Activated T-helper 1 cell treated with anti-CD3 and anti-CD28 coated beads, Interleukin-12 subunit alpha, Interleukin-12 subunit beta, Interleukin-2, Interleukin-4 antibody, amounts not matched to agents 30 ng/mL and 10 ng/mL and 1 ng/mL, durations not matched to agents 14 hours and 24 hours and 36 hours (primary cell): ENCODE results near the gene FOXL2NB. TPM values are rescaled to one million over a fixed set of nuclear protein-coding genes. Genes with fewer than 3 reads are reported as not detected.

Experiments used
- DNase-seq: peaks from one replicate; pipeline ENCODE4 v3.0.0; 2021; ENCODE audit warnings: low spot score
- H3K27ac Mint-ChIP-seq: one replicate; pipeline ENCODE4 v1.8.0; 2021; ENCODE audit warnings: mild to moderate bottlenecking, mixed read lengths
- H3K27me3 Mint-ChIP-seq: one replicate; pipeline ENCODE4 v1.8.0; 2022; ENCODE audit warnings: mild to moderate bottlenecking, moderate library complexity, mixed read lengths; ENCODE audit not compliant: insufficient read depth
- H3K36me3 Mint-ChIP-seq: one replicate; pipeline ENCODE4 v1.8.0; 2021; ENCODE audit warnings: low read depth, mixed read lengths
- H3K4me1 Mint-ChIP-seq: one replicate; pipeline ENCODE4 v1.8.0; 2021; ENCODE audit warnings: low read depth, mixed read lengths
- H3K4me3 Mint-ChIP-seq: one replicate; pipeline ENCODE4 v1.8.0; 2021; ENCODE audit warnings: mild to moderate bottlenecking, moderate library complexity, mixed read lengths
- H3K9me3 Mint-ChIP-seq: one replicate; pipeline ENCODE4 v1.8.0; 2021; ENCODE audit warnings: mixed read lengths
- intact Hi-C: fragments of 100-400 bp; cut with micrococcal nuclease; formaldehyde crosslinking; loops from one replicate; pipeline ENCODE4 v1.15.1; 2024
- total RNA-seq: library from RNA; stranded (reverse); gene quantifications from 2 replicates; pipeline ENCODE4 v1.2.3, GENCODE V29; 2022

The FOXL2NB gene
- total RNA-seq, 1 donor from 2014 or later, result not detected

GRCh38 chr3:138962854-138963560 is 16.0 kb downstream of the FOXL2NB start:
- H3K4me3 Mint-ChIP-seq, result no peak overlapping the region
- intact Hi-C loops, result no loop called here
- H3K4me1 Mint-ChIP-seq, result peaks cover 4% of the 10 kb centered on the region
- peaks cover 57% of the 10 kb centered on the region for H3K27me3 Mint-ChIP-seq
- H3K36me3 Mint-ChIP-seq, result no peaks in the 10 kb centered on the region
- no peak for DNase-seq
- H3K27ac Mint-ChIP-seq, result no peak overlapping the region
- peaks cover 8% of the 10 kb centered on the region for H3K9me3 Mint-ChIP-seq

GRCh38 chr3:138964264-138964663 is 17.2 kb downstream of the FOXL2NB start:
- H3K9me3 Mint-ChIP-seq, result peaks cover 8% of the 10 kb centered on the region
- intact Hi-C loops, result no loop called here
- H3K4me1 Mint-ChIP-seq, result peaks cover 4% of the 10 kb centered on the region
- no peak for DNase-seq
- H3K4me3 Mint-ChIP-seq, result no peak overlapping the region
- no peak overlapping the region for H3K27ac Mint-ChIP-seq
- peaks cover 44% of the 10 kb centered on the region for H3K27me3 Mint-ChIP-seq
- H3K36me3 Mint-ChIP-seq, result no peaks in the 10 kb centered on the region

GRCh38 chr3:138964923-138965322 is 17.9 kb downstream of the FOXL2NB start:
- peaks cover 41% of the 10 kb centered on the region for H3K27me3 Mint-ChIP-seq
- peaks cover 4% of the 10 kb centered on the region for H3K4me1 Mint-ChIP-seq
- intact Hi-C loops, result no loop called here
- peaks cover 8% of the 10 kb centered on the region for H3K9me3 Mint-ChIP-seq
- H3K27ac Mint-ChIP-seq, result no peak overlapping the region
- no peak for DNase-seq
- H3K36me3 Mint-ChIP-seq, result no peaks in the 10 kb centered on the region
- H3K4me3 Mint-ChIP-seq, result no peak overlapping the region

DNA sequence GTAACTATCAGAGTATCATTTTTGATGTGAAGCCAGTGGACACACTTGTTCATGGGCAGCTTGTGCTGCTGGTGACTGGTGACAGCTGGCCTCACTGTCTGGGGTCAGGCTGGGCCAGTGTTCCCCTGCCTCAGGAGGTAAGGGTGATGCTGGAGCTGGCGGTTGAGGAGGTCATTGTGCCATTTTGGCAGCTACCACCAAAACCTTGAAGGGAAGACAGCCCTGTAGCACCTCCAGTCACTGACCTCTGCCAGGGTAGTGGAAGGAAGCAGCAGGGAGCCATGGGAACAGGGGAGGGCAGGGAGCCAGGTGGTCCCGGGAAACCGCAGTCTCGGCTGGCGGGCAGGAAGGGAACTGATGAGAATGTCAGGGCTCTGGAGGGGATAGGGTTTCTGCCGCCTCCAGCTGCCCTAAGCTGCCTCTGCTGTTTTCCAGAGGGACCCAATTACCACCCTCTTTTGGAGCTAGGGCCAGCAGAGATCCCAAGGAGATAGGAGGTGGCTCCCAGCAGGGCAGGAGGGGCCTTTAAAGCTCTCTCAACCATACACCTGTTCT is 24.8 kb downstream of the FOXL2NB start:
- no peaks in the 10 kb centered on the region for H3K9me3 Mint-ChIP-seq
- no peak overlapping the region for H3K27ac Mint-ChIP-seq
- no peak overlapping the region for H3K4me3 Mint-ChIP-seq
- intact Hi-C loops, result no loop called here
- no peaks in the 10 kb centered on the region for H3K4me1 Mint-ChIP-seq
- no peaks in the 10 kb centered on the region for H3K36me3 Mint-ChIP-seq
- H3K27me3 Mint-ChIP-seq, result peaks cover 5% of the 10 kb centered on the region
- no peak for DNase-seq

GRCh38 chr3:138972941-138973340 is 25.9 kb downstream of the FOXL2NB start:
- H3K36me3 Mint-ChIP-seq, result no peaks in the 10 kb centered on the region
- DNase-seq, result no peak
- H3K27ac Mint-ChIP-seq, result no peak overlapping the region
- peaks cover 9% of the 10 kb centered on the region for H3K27me3 Mint-ChIP-seq
- intact Hi-C loops, result no loop called here
- no peaks in the 10 kb centered on the region for H3K9me3 Mint-ChIP-seq
- H3K4me1 Mint-ChIP-seq, result no peaks in the 10 kb centered on the region
- no peak overlapping the region for H3K4me3 Mint-ChIP-seq

DNA sequence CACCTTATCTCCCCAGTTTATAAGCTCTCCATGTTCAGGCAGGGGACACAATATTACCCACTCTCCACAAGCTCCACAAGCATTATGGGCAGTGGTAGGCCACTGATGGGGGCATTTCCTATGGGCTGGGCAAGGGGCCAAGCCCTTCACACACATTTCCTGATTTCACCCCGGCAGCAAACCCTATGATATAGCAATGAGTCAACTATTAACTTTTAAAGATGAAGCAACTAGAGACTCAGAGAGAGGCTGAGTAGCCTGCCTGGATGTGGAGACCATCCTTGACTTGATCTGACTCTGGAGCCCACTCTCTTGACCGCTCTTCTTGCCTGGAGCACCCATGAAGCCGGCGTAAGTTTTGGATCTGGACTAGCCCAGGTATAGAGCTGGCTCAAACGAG is 27.4 kb downstream of the FOXL2NB start:
- Mint-ChIP-seq H3K4me1 (no peaks in the 10 kb centered on the region), H3K9me3 (no peaks in the 10 kb centered on the region), H3K36me3 (no peaks in the 10 kb centered on the region), H3K4me3 (no peak overlapping the region), H3K27me3 (peaks cover 9% of the 10 kb centered on the region), H3K27ac (no peak overlapping the region)
- DNase-seq, result no peak
- intact Hi-C loops, result no loop called here

GRCh38 chr3:138975351-138975750 is 28.3 kb downstream of the FOXL2NB start:
- Mint-ChIP-seq H3K27ac (no peak overlapping the region), H3K27me3 (peaks cover 5% of the 10 kb centered on the region), H3K9me3 (no peaks in the 10 kb centered on the region), H3K4me3 (no peak overlapping the region), H3K36me3 (no peaks in the 10 kb centered on the region), H3K4me1 (no peaks in the 10 kb centered on the region)
- intact Hi-C loops, result no loop called here
- DNase-seq, result no peak

DNA sequence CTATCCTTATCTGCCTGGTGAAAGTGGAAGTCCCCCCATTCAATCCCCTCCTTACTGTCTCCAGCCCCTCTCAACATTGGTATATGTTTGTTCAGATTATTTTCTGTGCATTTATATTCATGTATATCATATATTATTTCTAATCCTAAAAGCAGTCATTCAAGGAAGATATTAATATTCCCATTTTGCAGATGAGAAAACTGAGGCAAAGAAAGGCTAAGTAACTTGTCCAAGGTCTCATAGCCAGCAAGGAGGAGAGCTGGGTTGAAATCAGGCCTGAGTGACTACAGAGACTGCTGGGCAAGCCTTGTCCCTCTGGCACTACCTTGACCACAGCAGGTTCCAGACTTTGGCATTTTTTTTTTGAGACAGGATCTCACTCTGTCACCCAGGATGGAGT is 29.0 kb downstream of the FOXL2NB start:
- DNase-seq, result no peak
- H3K36me3 Mint-ChIP-seq, result no peaks in the 10 kb centered on the region
- H3K27ac Mint-ChIP-seq, result no peak overlapping the region
- intact Hi-C loops, result no loop called here
- H3K27me3 Mint-ChIP-seq, result peaks cover 8% of the 10 kb centered on the region
- no peak overlapping the region for H3K4me3 Mint-ChIP-seq
- no peaks in the 10 kb centered on the region for H3K4me1 Mint-ChIP-seq
- H3K9me3 Mint-ChIP-seq, result no peaks in the 10 kb centered on the region

DNA sequence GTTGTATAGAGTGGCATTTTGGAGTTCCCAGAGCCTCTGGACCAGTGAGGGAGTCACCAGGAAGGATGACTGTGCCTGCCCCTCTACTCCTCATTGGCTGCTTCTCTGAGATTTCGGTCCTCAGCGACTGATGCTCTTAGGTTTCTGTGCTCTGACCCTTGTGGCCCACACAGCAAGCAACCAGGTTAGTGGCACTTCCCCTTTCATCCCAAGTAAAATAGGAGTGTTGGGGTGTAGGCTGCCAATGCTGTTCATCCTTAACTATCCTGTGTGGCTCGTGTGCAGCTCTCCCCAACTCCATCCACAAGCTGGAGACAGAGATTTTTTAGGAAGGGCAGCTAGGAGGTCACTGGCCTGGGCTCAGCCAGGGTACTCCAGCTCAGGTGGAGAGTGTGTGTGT is 37.8 kb downstream of the FOXL2NB start:
- H3K4me3 Mint-ChIP-seq, result no peak overlapping the region
- intact Hi-C loops, result no loop called here
- no peaks in the 10 kb centered on the region for H3K4me1 Mint-ChIP-seq
- no peaks in the 10 kb centered on the region for H3K36me3 Mint-ChIP-seq
- no peak for DNase-seq
- no peaks in the 10 kb centered on the region for H3K9me3 Mint-ChIP-seq
- no peak overlapping the region for H3K27ac Mint-ChIP-seq
- H3K27me3 Mint-ChIP-seq, result peaks cover 4% of the 10 kb centered on the region

DNA sequence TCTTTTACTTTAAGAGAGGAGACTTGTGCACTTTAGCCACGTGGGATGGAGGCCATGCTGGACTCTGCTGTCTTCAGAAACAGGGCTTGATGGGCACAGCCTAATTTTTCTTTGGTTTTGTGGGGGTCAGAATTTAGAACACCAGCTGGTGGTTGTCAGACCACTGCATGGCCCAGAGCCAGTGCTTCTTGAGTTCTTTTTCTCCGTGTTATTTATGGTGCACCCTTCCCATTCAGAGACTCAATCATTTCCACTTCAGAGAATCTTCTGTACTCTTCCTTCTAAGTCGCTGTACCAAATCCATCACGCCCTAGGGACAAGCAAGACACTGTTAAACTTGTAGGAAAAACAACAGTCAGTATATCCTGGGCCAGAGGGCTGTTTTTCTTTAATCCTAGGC is 38.9 kb downstream of the FOXL2NB start:
- Mint-ChIP-seq H3K27ac (no peak overlapping the region), H3K27me3 (peaks cover 2% of the 10 kb centered on the region), H3K4me1 (no peaks in the 10 kb centered on the region), H3K9me3 (no peaks in the 10 kb centered on the region), H3K36me3 (no peaks in the 10 kb centered on the region), H3K4me3 (no peak overlapping the region)
- intact Hi-C loops, result no loop called here
- DNase-seq, result no peak

DNA sequence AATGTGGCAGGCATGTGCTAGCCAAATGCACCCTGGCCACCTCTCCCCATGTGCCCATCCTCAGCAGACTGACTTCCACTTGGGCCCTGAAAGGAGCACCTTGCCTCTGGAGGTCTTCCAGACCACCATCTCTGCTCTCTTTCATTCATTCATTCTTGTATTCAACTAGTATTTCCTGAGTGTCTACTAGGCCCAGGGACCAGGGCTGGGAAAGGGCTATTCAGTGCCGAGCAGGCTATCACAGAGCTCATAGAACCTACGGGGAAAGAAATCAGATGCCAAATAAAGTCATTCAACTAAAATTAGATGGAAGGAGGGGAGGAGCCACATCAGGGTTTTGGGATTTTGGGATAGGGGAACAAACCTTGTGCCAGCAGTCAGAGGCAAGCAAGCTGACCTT is 40.2 kb downstream of the FOXL2NB start:
- H3K9me3 Mint-ChIP-seq, result no peaks in the 10 kb centered on the region
- H3K36me3 Mint-ChIP-seq, result no peaks in the 10 kb centered on the region
- no peak for DNase-seq
- no peaks in the 10 kb centered on the region for H3K27me3 Mint-ChIP-seq
- H3K4me3 Mint-ChIP-seq, result no peak overlapping the region
- H3K27ac Mint-ChIP-seq, result no peak overlapping the region
- no peaks in the 10 kb centered on the region for H3K4me1 Mint-ChIP-seq
- intact Hi-C loops, result no loop called here

GRCh38 chr3:138995706-138996105 is 48.7 kb downstream of the FOXL2NB start:
- intact Hi-C loops, result no loop called here
- H3K27me3 Mint-ChIP-seq, result peaks cover 5% of the 10 kb centered on the region
- no peak overlapping the region for H3K4me3 Mint-ChIP-seq
- no peak overlapping the region for H3K27ac Mint-ChIP-seq
- no peaks in the 10 kb centered on the region for H3K36me3 Mint-ChIP-seq
- no peaks in the 10 kb centered on the region for H3K9me3 Mint-ChIP-seq
- no peak for DNase-seq
- no peaks in the 10 kb centered on the region for H3K4me1 Mint-ChIP-seq
